PFSK-1 (cell line): ENCODE data around the gene NTN1.

Source experiments
- FOXP2 ChIP-seq: optimal IDR thresholded peaks from 2 replicates; pipeline ENCODE3; 2011; ENCODE audit warnings: borderline replicate concordance, control low read depth, inconsistent platforms; ENCODE audit not compliant: insufficient read depth; ENCODE audit errors: extremely low read length, extremely low read depth
- POLR2AphosphoS5 ChIP-seq: IDR thresholded peaks from 2 replicates; pipeline ENCODE4 v1.6.1; 2012; ENCODE audit warnings: low read depth, mild to moderate bottlenecking, control low read depth, low read length, moderate library complexity
- REST ChIP-seq, 2 experiments: IDR thresholded peaks; 2 replicates each; pipeline versions ENCODE4 v1.6.1 to v1.8.0; 2011 to 2012; ENCODE audit warnings: low read depth in 2 of 2, low read length in 2 of 2, control low read depth in 1 of 2, inconsistent platforms in 1 of 2, mild to moderate bottlenecking in 1 of 2, moderate library complexity in 1 of 2; ENCODE audit not compliant: insufficient read depth in 1 of 2
- TAF1 ChIP-seq: IDR thresholded peaks from 2 replicates; pipeline ENCODE4 v1.6.1; 2012; ENCODE audit warnings: low read length, control low read depth, borderline replicate concordance; ENCODE audit not compliant: insufficient read depth

GRCh38 chr17:9105068-9105868 lies 84.0 kb downstream of the NTN1 start:
- no peak for TF ChIP-seq REST (IDR thresholded peaks at IDR 0.05; ENCODE audit: insufficient read depth in 1 of 2, low read depth in 2 of 2, low read length in 2 of 2)
- TF ChIP-seq TAF1, result no peak
- TF ChIP-seq POLR2AphosphoS5, result no peak
- TF ChIP-seq FOXP2, result no peak
